GM18907 (cell line): ENCODE data around the gene USE1.
A peak's percentile ranks its signal among the peaks of the same experiment; 100 is the strongest.

ENCODE experiments used
- ATAC-seq: cut with Tn5 transposase; IDR thresholded peaks from one replicate; pipeline ENCODE4 v1.9.1; 2021; ENCODE audit warnings: mild to moderate bottlenecking, moderate library complexity; ENCODE audit not compliant: unreplicated experiment

USE1 gene

DNA sequence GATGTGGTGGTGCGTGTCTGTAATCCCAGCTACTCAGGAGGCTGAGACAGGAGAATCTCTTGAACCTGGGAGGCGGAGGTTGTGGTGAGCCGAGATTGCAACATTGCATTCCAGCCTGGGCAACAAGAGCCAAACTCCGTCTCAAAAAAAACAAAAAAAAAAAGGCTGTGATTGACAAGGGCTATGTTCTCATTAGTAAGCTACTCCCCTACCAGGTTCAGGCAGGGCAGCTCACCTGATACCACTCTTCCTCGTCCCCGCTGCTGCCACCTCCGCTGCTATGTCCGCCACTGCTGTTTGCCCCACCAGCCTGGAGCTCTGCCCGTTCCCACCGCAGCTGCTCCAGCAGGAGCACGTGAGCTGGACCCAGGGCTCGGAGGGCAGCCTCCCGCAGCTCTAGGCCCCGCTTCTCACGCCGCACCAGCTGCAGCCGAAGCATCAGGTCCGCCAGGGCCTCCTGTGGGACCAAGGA is 40.0 kb downstream of the USE1 start:
- ATAC-seq: no peak

DNA sequence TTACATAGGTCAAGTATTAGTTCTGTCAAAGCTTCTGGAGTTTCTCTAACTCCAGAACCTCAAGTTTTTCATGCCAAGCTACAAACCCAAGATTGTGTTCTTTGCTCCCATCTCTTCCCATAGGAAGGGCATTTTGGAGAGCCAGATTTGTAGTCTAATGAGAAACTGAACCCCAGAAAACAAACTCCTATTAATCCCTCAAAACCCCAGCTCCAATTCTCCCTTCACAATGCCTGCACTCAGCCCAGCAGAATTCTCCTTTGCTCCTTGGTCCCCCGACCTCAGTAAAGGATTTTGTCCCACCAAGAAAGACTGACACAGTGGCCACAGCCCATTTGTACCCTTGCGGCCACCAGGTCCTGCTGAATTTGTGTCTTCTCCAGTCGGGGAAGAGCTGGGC is 41.0 kb downstream of the USE1 start:
- no peak for ATAC-seq

DNA sequence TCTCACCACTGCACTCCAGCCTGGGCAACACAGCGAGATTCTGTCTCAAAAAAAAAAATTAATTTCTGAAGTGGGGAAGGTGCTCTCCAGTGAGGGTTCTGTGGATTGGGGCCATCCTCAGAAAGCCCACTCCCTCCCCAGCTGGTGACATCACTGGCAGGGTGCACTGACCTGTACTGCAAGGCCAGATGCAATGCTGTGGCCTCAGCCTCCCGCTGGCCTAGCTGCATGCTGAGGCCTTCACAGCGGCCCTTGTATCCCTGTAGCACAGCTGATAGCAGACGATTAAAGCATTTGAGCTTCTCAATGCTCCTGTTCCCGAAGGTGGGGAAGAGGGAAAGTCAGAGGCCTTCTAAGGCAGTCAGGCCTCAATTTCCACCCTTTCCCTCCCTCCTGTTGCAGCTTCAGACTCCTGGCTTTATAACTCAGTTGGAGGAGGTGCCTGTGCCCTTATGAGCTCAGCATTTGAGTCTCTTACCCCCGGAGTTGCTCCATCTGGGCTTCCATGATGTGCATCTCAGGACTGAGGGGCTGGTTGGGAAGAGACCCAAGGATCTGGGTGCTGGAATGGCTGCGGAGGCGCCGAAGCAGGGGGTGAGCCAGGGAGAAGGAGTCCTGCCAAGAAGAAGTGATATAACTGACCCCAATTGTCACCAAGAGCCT is 44.1 kb downstream of the USE1 start:
- no peak for ATAC-seq

DNA sequence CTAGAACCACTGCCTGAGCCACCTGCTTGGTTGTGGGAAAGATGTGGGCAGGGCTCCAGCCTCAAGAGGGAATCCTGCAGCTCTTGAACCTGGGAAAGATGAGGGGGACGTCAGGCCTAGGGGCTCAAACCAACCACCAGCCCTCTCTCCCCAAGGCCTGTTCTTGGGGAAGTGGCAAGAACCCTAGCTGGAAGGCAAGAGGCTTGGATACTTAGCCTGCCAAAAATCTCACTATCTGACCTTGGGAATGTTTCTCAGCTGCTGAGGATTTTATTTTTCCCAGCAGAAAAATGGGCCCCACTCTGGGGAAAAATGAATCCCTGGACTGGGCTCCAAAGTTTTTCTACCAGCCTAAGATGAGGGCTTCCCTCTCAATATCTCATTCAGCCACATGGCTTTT is 44.8 kb downstream of the USE1 start:
- no peak for ATAC-seq

DNA sequence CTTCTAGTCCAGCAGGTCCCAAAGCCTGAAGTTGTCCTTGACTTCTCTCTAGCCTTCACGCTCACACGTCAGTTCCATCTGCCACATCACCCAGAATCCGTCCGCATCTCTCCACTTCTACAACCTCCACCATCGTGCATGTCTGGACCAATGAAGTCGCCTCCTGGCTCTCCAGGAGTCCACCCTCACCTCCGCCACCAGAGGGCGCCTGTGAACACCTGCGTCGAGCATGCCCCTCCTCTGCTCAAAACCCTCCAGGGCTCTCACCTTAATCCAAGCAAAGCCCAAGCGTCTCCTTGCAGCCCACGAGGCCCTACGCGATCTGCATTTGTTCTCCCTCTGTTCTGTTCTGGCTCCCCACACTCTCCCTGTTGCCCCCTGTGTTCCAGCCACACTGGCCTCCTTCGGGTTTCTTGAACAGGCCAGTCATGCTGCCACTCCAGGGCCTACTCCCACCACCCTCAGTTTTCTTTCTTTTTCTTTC is 45.7 kb downstream of the USE1 start:
- ATAC-seq: no peak

DNA sequence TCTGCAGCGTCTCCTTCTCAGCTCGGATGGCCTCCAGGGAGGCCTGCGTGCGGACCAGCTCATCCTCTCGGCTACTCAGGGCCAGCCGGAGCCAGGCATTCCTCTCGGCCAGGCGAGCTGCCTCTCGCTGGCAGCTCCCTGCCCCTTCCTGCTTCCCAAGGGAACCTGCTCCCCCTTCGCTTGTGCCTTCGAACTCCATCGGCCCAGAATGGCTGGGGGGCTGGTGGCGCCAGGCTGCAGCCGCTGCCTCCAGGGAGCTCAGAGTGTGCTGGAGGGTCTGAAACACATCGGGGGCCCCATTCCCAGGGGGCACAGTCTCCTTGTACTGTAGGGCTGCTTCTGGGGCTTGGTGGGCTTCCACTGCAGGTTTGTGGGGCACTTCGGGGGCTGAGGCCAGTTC is 47.4 kb downstream of the USE1 start:
- no peak for ATAC-seq

DNA sequence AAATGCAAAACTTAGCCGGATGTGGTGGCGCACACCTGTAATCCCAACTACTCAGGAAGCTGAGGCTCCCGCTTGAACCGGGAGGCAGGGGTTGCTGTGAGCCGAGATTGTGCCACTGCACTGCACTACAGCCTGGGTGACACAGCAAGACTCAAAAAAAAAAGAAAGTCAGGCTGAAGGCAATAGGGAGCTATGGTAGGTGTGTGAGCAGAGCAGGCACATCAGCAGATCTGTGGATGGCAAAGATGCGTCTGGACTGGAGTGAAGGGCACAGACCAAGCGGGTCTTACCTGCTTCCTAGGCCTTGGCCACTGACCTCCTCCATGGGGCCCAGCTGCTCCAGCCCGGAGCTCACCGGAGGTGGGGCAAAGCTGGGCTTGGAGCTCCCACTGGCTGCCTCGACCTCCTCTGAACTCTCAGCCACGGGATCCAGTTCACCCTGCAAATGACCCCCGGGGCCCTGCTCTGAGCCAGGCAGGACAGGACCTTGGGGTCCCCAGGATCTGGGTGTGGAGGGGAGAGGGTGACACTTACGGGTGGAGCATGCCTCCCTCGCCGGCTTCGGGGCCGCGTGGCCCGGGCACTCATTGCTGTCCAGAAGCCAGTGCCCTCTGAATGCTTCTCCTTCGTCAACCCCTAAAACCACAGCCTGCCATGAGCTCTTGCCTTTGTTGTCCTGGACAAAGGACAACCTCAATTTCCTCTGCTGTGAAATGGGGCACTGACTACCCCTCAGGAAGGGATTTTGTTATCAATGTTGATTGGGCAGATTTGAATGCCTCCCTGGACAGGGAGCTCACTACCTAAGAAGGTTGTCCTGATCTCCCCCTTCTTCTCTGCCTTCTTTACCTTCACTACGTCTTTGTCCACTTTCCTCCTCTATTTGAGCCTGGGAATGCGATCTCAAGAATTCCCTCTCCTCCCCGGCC is 48.8 kb downstream of the USE1 start:
- ATAC-seq: no peak

DNA sequence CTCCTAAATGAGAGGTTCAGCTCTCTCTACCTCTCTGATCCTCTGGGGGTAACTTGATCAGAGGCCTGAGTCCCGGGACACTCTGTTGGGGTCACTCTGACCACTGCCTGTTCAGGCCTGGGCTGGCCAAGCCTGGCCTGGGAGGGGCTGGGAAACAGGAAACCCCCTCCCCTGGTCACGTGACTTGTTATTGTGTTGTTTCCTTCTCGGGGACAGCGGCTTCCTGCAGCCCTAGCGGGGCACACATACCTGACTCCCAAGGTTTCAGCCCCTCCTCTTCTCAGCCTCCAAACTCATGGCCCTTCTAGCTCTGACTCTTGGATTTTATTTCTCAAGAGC is 49.5 kb downstream of the USE1 start, which contains the start of gene USHBP1:
TSS of gene USHBP1 (minus strand) at position 105 of the 339 bp plus-strand sequence. CDS start 446 bp downstream, outside the sequence.
- ATAC-seq: no peak

DNA sequence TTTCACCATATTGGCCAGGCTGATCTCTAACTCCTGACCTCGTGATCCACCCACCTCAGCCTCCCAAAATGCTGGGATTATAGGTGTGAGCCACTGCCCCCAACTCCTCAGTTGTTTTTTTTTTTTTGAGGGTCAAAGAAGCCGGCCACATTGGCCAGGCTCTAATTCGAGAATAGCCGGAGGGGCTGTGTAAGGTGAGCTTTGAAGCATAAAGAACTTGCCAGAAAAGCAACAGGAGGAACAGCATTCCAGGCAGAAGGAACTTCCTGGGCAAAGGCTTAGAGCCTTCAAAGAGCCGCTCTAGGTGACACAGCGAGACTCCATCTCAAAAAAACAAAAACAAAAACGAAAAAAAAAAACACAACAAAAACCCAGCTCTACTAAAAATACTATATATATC is 50.9 kb downstream of the USE1 start:
- ATAC-seq: no peak

DNA sequence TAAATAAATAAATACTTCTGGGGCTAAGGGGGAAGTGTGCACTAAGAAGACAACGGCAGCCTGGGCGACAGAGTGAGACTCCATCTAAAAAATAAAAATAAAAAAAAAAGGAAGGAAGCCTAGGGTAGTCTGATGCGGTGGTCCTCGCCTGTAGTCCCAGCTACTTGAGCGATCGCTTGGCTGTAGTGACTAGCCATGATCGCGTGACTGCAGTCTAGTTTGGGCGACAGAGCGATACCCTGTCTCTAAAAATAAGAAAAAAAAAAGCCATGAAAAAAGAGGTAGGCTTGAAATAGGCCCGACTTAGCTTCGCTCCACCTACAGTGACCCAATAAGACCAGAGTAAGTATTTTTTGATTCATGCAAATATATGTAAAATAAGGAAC is 51.4 kb downstream of the USE1 start:
- peak; percentile 28 for ATAC-seq

DNA sequence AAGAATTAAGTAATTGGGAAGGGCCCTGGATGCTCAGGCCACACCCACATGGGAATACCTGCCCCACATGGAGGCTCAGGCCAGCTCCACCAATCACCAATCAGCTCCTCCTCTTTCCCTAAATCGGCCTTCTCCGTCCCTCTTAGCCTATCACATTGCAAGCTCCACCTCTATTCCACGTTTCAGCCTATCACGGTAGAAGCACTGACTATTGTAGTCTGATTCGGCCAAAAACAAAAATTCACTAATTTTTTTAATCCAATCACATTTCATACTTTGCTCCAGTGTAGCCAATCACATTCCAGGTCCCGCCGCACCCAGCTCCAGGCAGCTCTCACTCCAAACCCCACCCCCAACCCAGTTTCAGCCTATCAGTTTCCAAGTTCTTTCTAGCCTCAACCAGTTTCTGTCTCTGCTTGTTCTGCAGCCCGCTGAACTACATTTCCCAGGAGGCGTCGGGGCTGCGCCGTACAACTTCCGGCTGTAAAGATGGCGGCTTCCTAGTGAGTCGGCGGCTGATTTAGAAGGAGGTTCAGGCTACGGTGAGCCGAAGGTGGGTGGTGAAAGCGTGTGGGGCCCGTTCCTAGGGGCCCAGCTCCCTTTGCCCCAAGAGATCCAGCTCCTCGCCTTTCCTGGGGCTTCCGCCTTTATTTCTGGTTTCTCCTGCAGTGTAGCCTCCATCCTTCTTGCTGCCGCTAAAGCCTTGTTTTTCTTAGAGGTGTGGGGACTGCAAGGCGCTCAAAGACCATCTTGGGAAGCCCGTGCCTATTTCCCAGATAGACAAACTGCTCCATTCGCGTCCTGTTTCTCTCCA is 52.0 kb downstream of the USE1 start, which contains the start of gene BABAM1:
TSS of gene BABAM1 (plus strand) at position 469 of the 814 bp plus-strand sequence. CDS start 1,364 bp downstream, outside the sequence.
- peak; percentile 89 for ATAC-seq

DNA sequence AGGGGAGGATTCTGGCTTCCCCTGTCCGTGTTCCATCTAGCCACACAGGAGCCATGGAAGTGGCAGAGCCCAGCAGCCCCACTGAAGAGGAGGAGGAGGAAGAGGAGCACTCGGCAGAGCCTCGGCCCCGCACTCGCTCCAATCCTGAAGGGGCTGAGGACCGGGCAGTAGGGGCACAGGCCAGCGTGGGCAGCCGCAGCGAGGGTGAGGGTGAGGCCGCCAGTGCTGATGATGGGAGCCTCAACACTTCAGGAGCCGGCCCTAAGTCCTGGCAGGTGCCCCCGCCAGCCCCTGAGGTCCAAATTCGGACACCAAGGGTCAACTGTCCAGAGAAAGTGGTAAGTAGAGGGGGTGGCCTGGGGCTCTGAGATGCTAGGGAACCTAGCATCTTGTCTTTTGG is 53.6 kb downstream of the USE1 start:
- no peak for ATAC-seq
